PFSK-1 (cell line): Measurements from ENCODE around the gene DCAF10.

Source experiments
- FOXP2 ChIP-seq: optimal IDR thresholded peaks from 2 replicates; pipeline ENCODE3; 2011; ENCODE audit warnings: borderline replicate concordance, control low read depth, inconsistent platforms; ENCODE audit not compliant: insufficient read depth; ENCODE audit errors: extremely low read length, extremely low read depth
- POLR2AphosphoS5 ChIP-seq: IDR thresholded peaks from 2 replicates; pipeline ENCODE4 v1.6.1; 2012; ENCODE audit warnings: low read depth, mild to moderate bottlenecking, control low read depth, low read length, moderate library complexity
- REST ChIP-seq, 2 experiments: IDR thresholded peaks; 2 replicates each; pipeline versions ENCODE4 v1.6.1 to v1.8.0; 2011 to 2012; ENCODE audit warnings: low read depth in 2 of 2, low read length in 2 of 2, control low read depth in 1 of 2, inconsistent platforms in 1 of 2, mild to moderate bottlenecking in 1 of 2, moderate library complexity in 1 of 2; ENCODE audit not compliant: insufficient read depth in 1 of 2
- SIN3A ChIP-seq: IDR thresholded peaks from 2 replicates; pipeline ENCODE4 v1.6.1; 2012; ENCODE audit warnings: mild to moderate bottlenecking, low read length, moderate library complexity, borderline replicate concordance; ENCODE audit not compliant: insufficient read depth
- TAF1 ChIP-seq: IDR thresholded peaks from 2 replicates; pipeline ENCODE4 v1.6.1; 2012; ENCODE audit warnings: low read length, control low read depth, borderline replicate concordance; ENCODE audit not compliant: insufficient read depth

The DCAF10 gene

GRCh38 chr9:37906312-37907239 is 106.0 kb downstream of the DCAF10 start:
- no peak for TF ChIP-seq FOXP2
- TF ChIP-seq REST (IDR thresholded peaks at IDR 0.05; ENCODE audit: insufficient read depth in 1 of 2, low read depth in 2 of 2, low read length in 2 of 2) = no peak
- no peak for TF ChIP-seq SIN3A
- TF ChIP-seq TAF1 = no peak

- no peak for TF ChIP-seq POLR2AphosphoS5
- TF ChIP-seq SIN3A = no peak
- no peak for TF ChIP-seq REST (IDR thresholded peaks at IDR 0.05; ENCODE audit: insufficient read depth in 1 of 2, low read depth in 2 of 2, low read length in 2 of 2)
- TF ChIP-seq TAF1 = no peak
- TF ChIP-seq FOXP2 = no peak
These were observed 107.7 kb downstream of the DCAF10 start for GRCh38 chr9:37908283-37908682.

- TF ChIP-seq TAF1 (no peak), FOXP2 (no peak), REST (IDR thresholded peaks at IDR 0.05; ENCODE audit: insufficient read depth in 1 of 2, low read depth in 2 of 2, low read length in 2 of 2) (no peak), SIN3A (no peak), POLR2AphosphoS5 (no peak)
These were observed 108.1 kb downstream of the DCAF10 start for GRCh38 chr9:37908698-37909186.

- no peak for TF ChIP-seq TAF1
- no peak for TF ChIP-seq POLR2AphosphoS5
- no peak for TF ChIP-seq REST (IDR thresholded peaks at IDR 0.05; ENCODE audit: insufficient read depth in 1 of 2, low read depth in 2 of 2, low read length in 2 of 2)
- no peak for TF ChIP-seq FOXP2
- no peak for TF ChIP-seq SIN3A
These were observed 108.7 kb downstream of the DCAF10 start for GRCh38 chr9:37909326-37909725.
